Panc1 (cell line): ENCODE results near the gene TANC1. TPM values are rescaled to one million over a fixed set of nuclear protein-coding genes. Genes with fewer than 3 reads are reported as not detected.
A peak's percentile ranks its signal among the peaks of the same experiment; 100 is the strongest.

Experiments
- ATAC-seq: fragments of 200-7000 bp; cut with Tn5 transposase; 2 replicates; pipeline ENCODE4 v1.9.1; 2020; ENCODE audit warnings: mild to moderate bottlenecking, moderate library complexity
- BruUV-seq: library from RNA; stranded (reverse); fragments of 400-500 nt; replicated peaks from 2 replicates; lab custom pipeline; 2021; lab: Mats Ljungman, UMichigan
- CTCF ChIA-PET: fragments of 300-600 bp; sonication (Branson Sonifier 250); formaldehyde crosslinking; loops from one replicate; lab custom pipeline; 2022; ENCODE audit warnings: antibody characterized with exemption; lab: Charles Lee
- POLR2A ChIA-PET: fragments of 300-600 bp; sonication (Branson Sonifier 250); formaldehyde crosslinking; loops from one replicate; lab custom pipeline; 2022; ENCODE audit warnings: antibody characterized with exemption; lab: Charles Lee
- DNase-seq: peaks from one replicate; pipeline ENCODE4 v3.0.0-alpha.2; 2010; ENCODE audit warnings: low read depth, low spot score
- H3K27ac ChIP-seq: 2 replicates; pipeline ENCODE4 v1.5.1; 2011; ENCODE audit warnings: mild to moderate bottlenecking, low read length, inconsistent platforms
- H3K27me3 ChIP-seq: fragments of 200-500 bp; sonication (Bioruptor generic); 2 replicates; pipeline ENCODE4 v1.6.0; 2014; ENCODE audit warnings: low read length, inconsistent platforms; ENCODE audit not compliant: control insufficient read depth, insufficient read depth
- H3K36me3 ChIP-seq: fragments of 200-500 bp; sonication (Bioruptor generic); 2 replicates; pipeline ENCODE4 v1.5.1; 2014; ENCODE audit warnings: inconsistent platforms, mild to moderate bottlenecking, low read length, moderate library complexity; ENCODE audit not compliant: control insufficient read depth, insufficient read depth
- H3K4me1 ChIP-seq: 2 replicates; pipeline ENCODE4 v1.5.1; 2011; ENCODE audit warnings: inconsistent platforms, mild to moderate bottlenecking, low read length, moderate library complexity; ENCODE audit not compliant: control insufficient read depth, insufficient read depth
- H3K4me3 ChIP-seq, 2 experiments: 2 replicates each; pipeline ENCODE4 v1.5.1; 2011 to 2012; ENCODE audit warnings: low read depth in 2 of 2, low read length in 2 of 2, mild to moderate bottlenecking in 2 of 2, inconsistent platforms in 1 of 2, moderate library complexity in 1 of 2
- H3K9me3 ChIP-seq: fragments of 200-500 bp; sonication (Bioruptor generic); 2 replicates; pipeline ENCODE4 v1.5.1; 2014; ENCODE audit warnings: low read depth, mild to moderate bottlenecking, inconsistent platforms, low read length, moderate library complexity; ENCODE audit not compliant: control insufficient read depth, insufficient read depth
- POLR2AphosphoS5 ChIP-seq: IDR thresholded peaks from 2 replicates; pipeline ENCODE4 v1.6.1; 2012; ENCODE audit warnings: mild to moderate bottlenecking, low read depth, low read length, moderate library complexity
- SIN3A ChIP-seq: IDR thresholded peaks from 2 replicates; pipeline ENCODE4 v1.6.1; 2012; ENCODE audit warnings: low read depth, mild to moderate bottlenecking, low read length, moderate library complexity, borderline replicate concordance; ENCODE audit not compliant: insufficient read depth
- TCF7L2 ChIP-seq: IDR thresholded peaks from 2 replicates; pipeline ENCODE4 v1.6.1; 2011; ENCODE audit warnings: mild to moderate bottlenecking, low read depth, low read length, inconsistent platforms
- in situ Hi-C: cut with HindIII; loops from 2 replicates; pipeline ENCODE4 v1.10.0; 2016; ENCODE audit warnings: low sequenced_read_pairs, low pct_unique_long_range_greater_than_20kb
- intact Hi-C: fragments of 100-400 bp; cut with micrococcal nuclease; formaldehyde crosslinking; loops from one replicate; pipeline ENCODE4 v1.10.0; 2022; ENCODE audit not compliant: unreplicated experiment
- total RNA-seq: library from RNA; stranded (reverse); gene quantifications from one replicate; pipeline ENCODE4 v1.2.1, GENCODE V29; 2021; ENCODE audit not compliant: unreplicated experiment
- TF ChIP-seq, protein P1 (sequence below): fragments of 450-650 bp; IDR thresholded peaks from 2 replicates; pipeline ENCODE4 v1.5.1; 2017; ENCODE audit warnings: mild to moderate bottlenecking
- TF ChIP-seq, protein P2 (sequence below), 2 experiments: IDR thresholded peaks; 2 replicates each; pipeline ENCODE4 v1.6.1; 2011 to 2012; ENCODE audit warnings: low read depth in 2 of 2, control low read depth in 1 of 2, low read length in 1 of 2, mild to moderate bottlenecking in 1 of 2, moderate library complexity in 1 of 2; ENCODE audit not compliant: insufficient read depth in 1 of 2

The TANC1 gene
- total RNA-seq, 1 experiment from 2014 or later, result 44.3 TPM

DNA sequence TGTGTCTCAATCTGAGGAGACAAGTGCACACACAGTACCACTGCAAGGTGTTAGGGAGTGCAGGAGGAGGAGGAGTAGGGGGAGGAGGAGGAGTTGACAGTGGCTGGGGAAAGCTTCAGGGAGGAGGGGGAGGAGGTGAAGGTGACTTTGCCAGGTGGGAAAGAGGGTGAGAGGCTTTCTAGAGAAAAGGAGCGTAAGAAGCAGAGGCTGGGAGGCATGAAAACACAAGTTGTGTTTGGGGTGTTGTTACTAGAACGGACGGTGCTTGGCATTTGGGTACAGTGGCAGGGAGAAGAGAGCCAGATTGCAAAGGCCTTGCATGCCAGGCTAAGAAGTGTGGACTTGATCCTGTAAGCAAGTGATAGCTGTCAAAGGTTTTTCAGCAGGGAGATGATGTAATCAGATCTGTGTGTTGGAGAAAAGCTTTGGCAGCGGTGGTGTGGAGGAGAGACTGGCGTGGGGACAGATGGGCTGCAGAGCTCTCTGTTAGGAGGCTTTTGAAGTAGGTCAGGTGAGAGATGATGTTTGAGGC, 16.2 kb downstream of the TANC1 start:
- POLR2A ChIA-PET, result no interaction called here

DNA sequence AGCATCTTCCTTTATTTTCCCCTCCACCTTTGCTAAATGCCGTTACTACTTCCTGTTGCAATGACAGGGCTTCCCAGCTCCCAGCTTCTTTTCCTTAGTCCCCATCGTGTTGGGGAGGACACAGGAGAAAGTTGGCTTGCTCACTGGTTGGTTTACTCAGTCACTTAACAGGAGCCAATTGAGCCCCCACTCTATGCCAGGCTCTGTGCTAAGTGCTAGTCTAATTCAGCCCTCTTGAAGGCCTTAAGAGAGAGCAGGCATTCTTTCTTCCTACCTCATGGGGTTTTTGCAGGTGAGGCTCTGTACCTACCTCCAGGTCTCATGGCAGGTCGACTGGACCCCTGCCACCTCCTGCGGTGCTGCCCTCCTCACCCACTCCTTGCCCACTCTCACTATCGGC, 20.1 kb downstream of the TANC1 start:
- DNase-seq, result no peak
- Histone ChIP-seq H3K27ac (no peak overlapping the region), H3K4me1 (peaks cover 39% of the 10 kb centered on the region), H3K4me3 (no peak overlapping the region), H3K36me3 (no peaks in the 10 kb centered on the region), H3K9me3 (no peaks in the 10 kb centered on the region), H3K27me3 (no peaks in the 10 kb centered on the region)
- no peak for ATAC-seq
- ChIA-PET CTCF (no interaction called here), POLR2A (interaction anchor here (0.6 kb wide), 2 partner anchors 41 to 131 kb away, joined by 3 to 7 read pairs; no protein-coding TSS in a partner anchor)
- BruUV-seq, result no TSS peak
- intact Hi-C loops, result no loop called here
- in situ Hi-C loops, result no loop called here
- TF ChIP-seq TCF7L2, result no peak
- no peak for TF ChIP-seq POLR2AphosphoS5
- TF ChIP-seq SIN3A, result no peak
- TF ChIP-seq, protein P1, sequence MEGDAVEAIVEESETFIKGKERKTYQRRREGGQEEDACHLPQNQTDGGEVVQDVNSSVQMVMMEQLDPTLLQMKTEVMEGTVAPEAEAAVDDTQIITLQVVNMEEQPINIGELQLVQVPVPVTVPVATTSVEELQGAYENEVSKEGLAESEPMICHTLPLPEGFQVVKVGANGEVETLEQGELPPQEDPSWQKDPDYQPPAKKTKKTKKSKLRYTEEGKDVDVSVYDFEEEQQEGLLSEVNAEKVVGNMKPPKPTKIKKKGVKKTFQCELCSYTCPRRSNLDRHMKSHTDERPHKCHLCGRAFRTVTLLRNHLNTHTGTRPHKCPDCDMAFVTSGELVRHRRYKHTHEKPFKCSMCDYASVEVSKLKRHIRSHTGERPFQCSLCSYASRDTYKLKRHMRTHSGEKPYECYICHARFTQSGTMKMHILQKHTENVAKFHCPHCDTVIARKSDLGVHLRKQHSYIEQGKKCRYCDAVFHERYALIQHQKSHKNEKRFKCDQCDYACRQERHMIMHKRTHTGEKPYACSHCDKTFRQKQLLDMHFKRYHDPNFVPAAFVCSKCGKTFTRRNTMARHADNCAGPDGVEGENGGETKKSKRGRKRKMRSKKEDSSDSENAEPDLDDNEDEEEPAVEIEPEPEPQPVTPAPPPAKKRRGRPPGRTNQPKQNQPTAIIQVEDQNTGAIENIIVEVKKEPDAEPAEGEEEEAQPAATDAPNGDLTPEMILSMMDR, result no peak
- TF ChIP-seq, protein P2, sequence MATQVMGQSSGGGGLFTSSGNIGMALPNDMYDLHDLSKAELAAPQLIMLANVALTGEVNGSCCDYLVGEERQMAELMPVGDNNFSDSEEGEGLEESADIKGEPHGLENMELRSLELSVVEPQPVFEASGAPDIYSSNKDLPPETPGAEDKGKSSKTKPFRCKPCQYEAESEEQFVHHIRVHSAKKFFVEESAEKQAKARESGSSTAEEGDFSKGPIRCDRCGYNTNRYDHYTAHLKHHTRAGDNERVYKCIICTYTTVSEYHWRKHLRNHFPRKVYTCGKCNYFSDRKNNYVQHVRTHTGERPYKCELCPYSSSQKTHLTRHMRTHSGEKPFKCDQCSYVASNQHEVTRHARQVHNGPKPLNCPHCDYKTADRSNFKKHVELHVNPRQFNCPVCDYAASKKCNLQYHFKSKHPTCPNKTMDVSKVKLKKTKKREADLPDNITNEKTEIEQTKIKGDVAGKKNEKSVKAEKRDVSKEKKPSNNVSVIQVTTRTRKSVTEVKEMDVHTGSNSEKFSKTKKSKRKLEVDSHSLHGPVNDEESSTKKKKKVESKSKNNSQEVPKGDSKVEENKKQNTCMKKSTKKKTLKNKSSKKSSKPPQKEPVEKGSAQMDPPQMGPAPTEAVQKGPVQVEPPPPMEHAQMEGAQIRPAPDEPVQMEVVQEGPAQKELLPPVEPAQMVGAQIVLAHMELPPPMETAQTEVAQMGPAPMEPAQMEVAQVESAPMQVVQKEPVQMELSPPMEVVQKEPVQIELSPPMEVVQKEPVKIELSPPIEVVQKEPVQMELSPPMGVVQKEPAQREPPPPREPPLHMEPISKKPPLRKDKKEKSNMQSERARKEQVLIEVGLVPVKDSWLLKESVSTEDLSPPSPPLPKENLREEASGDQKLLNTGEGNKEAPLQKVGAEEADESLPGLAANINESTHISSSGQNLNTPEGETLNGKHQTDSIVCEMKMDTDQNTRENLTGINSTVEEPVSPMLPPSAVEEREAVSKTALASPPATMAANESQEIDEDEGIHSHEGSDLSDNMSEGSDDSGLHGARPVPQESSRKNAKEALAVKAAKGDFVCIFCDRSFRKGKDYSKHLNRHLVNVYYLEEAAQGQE (IDR thresholded peaks at IDR 0.05; ENCODE audit: insufficient read depth in 1 of 2, low read depth in 2 of 2, low read length in 1 of 2), result no peak

More for the DNA sequence above, 16.2 kb downstream of the TANC1 start:
- H3K27ac ChIP-seq, result peak overlapping the region; percentile 3; the same call in 1 of the 2 replicates
- peaks cover 41% of the 10 kb centered on the region for H3K4me1 ChIP-seq
- in situ Hi-C loops, result no loop called here
- ATAC-seq, result peak; percentile 56; the same call in 1 of the 2 replicates
- intact Hi-C loops, result no loop called here
- H3K4me3 ChIP-seq, result no peak overlapping the region
- no peaks in the 10 kb centered on the region for H3K27me3 ChIP-seq
- no peaks in the 10 kb centered on the region for H3K9me3 ChIP-seq
- CTCF ChIA-PET, result no interaction called here
- no peaks in the 10 kb centered on the region for H3K36me3 ChIP-seq
- TF ChIP-seq, protein P1, result no peak
- TF ChIP-seq POLR2AphosphoS5, result no peak
- DNase-seq, result no peak
- BruUV-seq, result no TSS peak
